ENCODE results near the gene FLACC1. TPM values are rescaled to one million over a fixed set of nuclear protein-coding genes. Genes with fewer than 3 reads are reported as not detected.

Gene FLACC1
- total RNA-seq, 1 experiment from 2014 or later, result 1.1 TPM

DNA sequence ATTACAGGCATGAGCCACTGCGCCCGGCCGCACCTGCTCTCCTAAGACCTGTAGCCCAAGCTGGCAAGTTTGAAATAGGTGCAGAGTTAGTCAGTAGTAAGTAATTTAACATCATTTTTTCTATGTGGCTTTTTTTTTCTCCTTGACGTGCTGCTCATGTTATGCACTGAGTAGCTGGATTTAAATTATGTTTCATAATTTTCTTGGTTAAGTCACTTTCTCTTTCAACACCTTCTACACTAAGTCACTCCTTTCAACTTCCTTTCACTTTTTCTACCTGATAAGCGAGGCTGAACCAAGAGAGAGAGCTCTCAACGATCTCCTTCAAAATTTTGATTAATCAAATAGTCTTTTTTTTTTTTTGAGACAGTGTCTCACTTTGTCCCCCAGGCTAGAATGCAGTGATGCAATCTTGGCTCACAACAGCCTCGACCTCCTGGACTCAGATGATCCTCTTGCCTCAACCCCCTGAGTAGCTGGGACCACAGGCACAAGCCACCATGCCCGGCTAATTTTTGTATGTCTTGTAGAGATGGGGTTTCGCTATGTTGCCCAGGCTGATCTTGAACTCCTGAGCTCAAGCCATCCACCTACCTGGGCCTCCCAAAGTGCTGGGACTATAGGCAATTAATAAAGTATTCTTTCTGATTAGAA, 83.7 kb downstream of the FLACC1 start:
- POLR2A ChIA-PET, result interaction anchor here (0.7 kb wide), 1 partner anchor 169 kb away, joined by 3 read pairs; no protein-coding TSS in a partner anchor
- Mint-ChIP-seq H3K27ac (ENCODE audit: low read depth, unreplicated experiment) (no peak overlapping the region), H3K4me1 (ENCODE audit: insufficient read depth, unreplicated experiment) (no peaks in the 10 kb centered on the region), H3K27me3 (ENCODE audit: insufficient read depth, unreplicated experiment) (no peaks in the 10 kb centered on the region), H3K4me3 (ENCODE audit: unreplicated experiment) (no peak overlapping the region), H3K9me3 (ENCODE audit: unreplicated experiment) (no peaks in the 10 kb centered on the region), H3K36me3 (ENCODE audit: insufficient read depth, unreplicated experiment) (peaks cover 90% of the 10 kb centered on the region)
- intact Hi-C loops (cut with micrococcal nuclease), result no loop called here
- no TSS peak for BruUV-seq (replicated peaks)
- no peak for DNase-seq (ENCODE audit: unreplicated experiment)
- CTCF ChIA-PET, result interaction anchor here (0.6 to 1.1 kb wide), 3 partner anchors 12 to 90 kb away, joined by 3 to 6 read pairs (median 3); no protein-coding TSS in a partner anchor
- TF ChIP-seq, protein P1, sequence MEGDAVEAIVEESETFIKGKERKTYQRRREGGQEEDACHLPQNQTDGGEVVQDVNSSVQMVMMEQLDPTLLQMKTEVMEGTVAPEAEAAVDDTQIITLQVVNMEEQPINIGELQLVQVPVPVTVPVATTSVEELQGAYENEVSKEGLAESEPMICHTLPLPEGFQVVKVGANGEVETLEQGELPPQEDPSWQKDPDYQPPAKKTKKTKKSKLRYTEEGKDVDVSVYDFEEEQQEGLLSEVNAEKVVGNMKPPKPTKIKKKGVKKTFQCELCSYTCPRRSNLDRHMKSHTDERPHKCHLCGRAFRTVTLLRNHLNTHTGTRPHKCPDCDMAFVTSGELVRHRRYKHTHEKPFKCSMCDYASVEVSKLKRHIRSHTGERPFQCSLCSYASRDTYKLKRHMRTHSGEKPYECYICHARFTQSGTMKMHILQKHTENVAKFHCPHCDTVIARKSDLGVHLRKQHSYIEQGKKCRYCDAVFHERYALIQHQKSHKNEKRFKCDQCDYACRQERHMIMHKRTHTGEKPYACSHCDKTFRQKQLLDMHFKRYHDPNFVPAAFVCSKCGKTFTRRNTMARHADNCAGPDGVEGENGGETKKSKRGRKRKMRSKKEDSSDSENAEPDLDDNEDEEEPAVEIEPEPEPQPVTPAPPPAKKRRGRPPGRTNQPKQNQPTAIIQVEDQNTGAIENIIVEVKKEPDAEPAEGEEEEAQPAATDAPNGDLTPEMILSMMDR (IDR thresholded peaks at IDR 0.05; ENCODE audit: unreplicated experiment), result no peak

DNA sequence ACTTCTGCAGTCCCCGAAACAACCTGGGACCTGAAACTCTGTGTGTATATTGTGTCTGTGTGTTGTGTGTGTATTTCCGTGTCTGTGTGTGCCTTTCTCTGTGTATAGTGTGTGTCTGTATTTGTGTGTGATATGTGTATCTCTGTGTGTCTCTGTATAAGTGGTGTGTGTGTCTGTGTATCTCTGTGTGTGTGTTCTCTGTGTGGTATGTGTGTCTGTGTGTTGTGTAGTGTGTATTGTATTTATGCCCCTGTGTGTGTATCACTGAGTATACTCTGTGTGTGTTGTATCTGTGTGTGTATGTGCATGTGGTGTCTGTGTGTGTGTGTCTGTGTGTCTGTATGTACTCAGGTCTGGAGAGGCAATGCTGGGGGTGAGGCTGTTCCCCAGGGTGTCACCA, 85.2 kb downstream of the FLACC1 start:
- Mint-ChIP-seq H3K9me3 (ENCODE audit: unreplicated experiment) (no peaks in the 10 kb centered on the region), H3K4me3 (ENCODE audit: unreplicated experiment) (no peak overlapping the region), H3K27me3 (ENCODE audit: insufficient read depth, unreplicated experiment) (no peaks in the 10 kb centered on the region), H3K36me3 (ENCODE audit: insufficient read depth, unreplicated experiment) (peaks cover 82% of the 10 kb centered on the region), H3K27ac (ENCODE audit: low read depth, unreplicated experiment) (peak overlapping the region; percentile 11), H3K4me1 (ENCODE audit: insufficient read depth, unreplicated experiment) (no peaks in the 10 kb centered on the region)
- POLR2A ChIA-PET, result no interaction called here
- intact Hi-C loops (cut with micrococcal nuclease), result no loop called here
- BruUV-seq (replicated peaks), result no TSS peak
- TF ChIP-seq, protein P1 (IDR thresholded peaks at IDR 0.05; ENCODE audit: unreplicated experiment), result no peak
- CTCF ChIA-PET, result no interaction called here
- DNase-seq (ENCODE audit: unreplicated experiment), result no peak

DNA sequence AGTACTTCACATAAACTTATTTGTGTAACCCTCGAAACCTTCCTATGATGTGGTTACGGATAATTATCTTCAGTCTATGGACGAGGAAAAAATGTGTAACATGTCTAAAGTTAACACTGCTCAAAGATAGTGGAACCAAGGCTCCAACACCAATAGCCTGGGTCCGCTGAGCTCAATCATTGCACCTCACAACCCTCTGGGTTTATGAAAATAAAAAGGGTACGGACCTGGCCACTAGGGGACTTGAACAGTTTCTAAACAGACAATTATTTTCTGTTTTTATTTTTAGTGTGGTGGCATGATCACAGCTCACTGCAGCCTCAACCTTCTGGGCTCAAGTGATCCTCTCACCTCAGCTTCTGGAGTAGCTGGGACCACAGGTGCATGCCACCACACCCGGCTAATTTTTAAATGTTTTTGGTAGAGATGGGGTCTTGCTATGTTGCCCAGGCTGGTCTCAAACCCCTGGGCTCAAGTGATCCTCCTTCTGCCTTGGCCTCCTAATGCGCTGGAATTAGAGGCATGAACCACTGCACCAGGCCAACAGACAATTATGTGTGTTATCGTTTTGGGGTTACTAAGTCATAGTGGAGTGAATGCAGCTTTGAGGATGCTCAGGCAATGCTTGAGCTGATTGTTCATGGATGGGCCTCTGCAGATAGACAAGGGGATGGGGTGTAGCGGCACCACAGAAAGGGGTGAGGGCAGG, 86.7 kb downstream of the FLACC1 start:
- TF ChIP-seq, protein P1 (IDR thresholded peaks at IDR 0.05; ENCODE audit: unreplicated experiment), result no peak
- intact Hi-C loops (cut with micrococcal nuclease), result no loop called here
- Mint-ChIP-seq H3K4me1 (ENCODE audit: insufficient read depth, unreplicated experiment) (no peaks in the 10 kb centered on the region), H3K4me3 (ENCODE audit: unreplicated experiment) (no peak overlapping the region), H3K27me3 (ENCODE audit: insufficient read depth, unreplicated experiment) (no peaks in the 10 kb centered on the region), H3K27ac (ENCODE audit: low read depth, unreplicated experiment) (no peak overlapping the region), H3K9me3 (ENCODE audit: unreplicated experiment) (no peaks in the 10 kb centered on the region), H3K36me3 (ENCODE audit: insufficient read depth, unreplicated experiment) (peaks cover 82% of the 10 kb centered on the region)
- no peak for DNase-seq (ENCODE audit: unreplicated experiment)
- no TSS peak for BruUV-seq (replicated peaks)
- CTCF ChIA-PET, result no interaction called here
- POLR2A ChIA-PET, result interaction anchor here (1.0 kb wide), 1 partner anchor 9 kb away, joined by 6 read pairs; no protein-coding TSS in a partner anchor

DNA sequence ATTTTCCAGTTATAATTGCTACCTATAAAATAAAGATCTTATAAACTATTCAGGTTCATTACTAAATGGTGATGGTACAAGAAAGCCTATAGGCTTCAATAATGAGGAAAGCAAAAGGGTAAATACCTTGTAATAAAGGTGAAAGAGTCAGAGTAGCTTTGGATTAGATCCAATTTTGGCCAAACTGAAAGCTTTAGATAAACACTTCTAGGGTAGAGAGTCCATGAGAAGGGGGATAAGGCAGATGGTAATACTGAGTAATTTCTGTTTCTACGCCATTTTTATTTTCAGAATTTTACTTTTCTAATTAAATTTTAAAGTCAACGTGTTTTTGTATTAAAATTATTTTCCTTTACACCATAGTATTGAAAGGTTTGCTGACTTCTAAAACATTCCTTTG, 87.4 kb downstream of the FLACC1 start:
- CTCF ChIA-PET, result interaction anchor here (0.6 kb wide), 1 partner anchor 201 kb away, joined by 3 read pairs; no protein-coding TSS in a partner anchor
- peaks cover 75% of the 10 kb centered on the region for H3K36me3 Mint-ChIP-seq (ENCODE audit: insufficient read depth, unreplicated experiment)
- POLR2A ChIA-PET, result no interaction called here

More for the DNA sequence above, 87.4 kb downstream of the FLACC1 start:
- no peak overlapping the region for H3K4me3 Mint-ChIP-seq (ENCODE audit: unreplicated experiment)
- no peaks in the 10 kb centered on the region for H3K4me1 Mint-ChIP-seq (ENCODE audit: insufficient read depth, unreplicated experiment)
- TF ChIP-seq, protein P1 (IDR thresholded peaks at IDR 0.05; ENCODE audit: unreplicated experiment), result no peak
- no peak for DNase-seq (ENCODE audit: unreplicated experiment)
- intact Hi-C loops (cut with micrococcal nuclease), result no loop called here
- no peak overlapping the region for H3K27ac Mint-ChIP-seq (ENCODE audit: low read depth, unreplicated experiment)
- no peaks in the 10 kb centered on the region for H3K9me3 Mint-ChIP-seq (ENCODE audit: unreplicated experiment)
- no peaks in the 10 kb centered on the region for H3K27me3 Mint-ChIP-seq (ENCODE audit: insufficient read depth, unreplicated experiment)
- BruUV-seq (replicated peaks), result no TSS peak

Data from MCF 10A (cell line).